HepG2 (cell line): Measurements from ENCODE around the gene PHF10. TPM values are rescaled to one million over a fixed set of nuclear protein-coding genes. Genes with fewer than 3 reads are reported as not detected.

Experiments used
- ATF1 ChIP-seq: IDR thresholded peaks from 2 replicates; pipeline ENCODE4 v1.6.1; 2016; ENCODE audit warnings: mild to moderate bottlenecking, control low read depth
- CBX1 ChIP-seq: IDR thresholded peaks from one replicate; pipeline ENCODE4 v1.6.1; 2016; ENCODE audit warnings: antibody characterized with exemption, low read depth
- DPF2 ChIP-seq: sonication (generic); formaldehyde crosslinking; IDR thresholded peaks from 2 replicates; pipeline ENCODE4 v1.4.0; 2020; ENCODE audit warnings: mild to moderate bottlenecking, low read depth, missing genetic modification reagents, borderline replicate concordance
- FOXJ3 ChIP-seq: sonication (generic); formaldehyde crosslinking; IDR thresholded peaks from 2 replicates; pipeline ENCODE4 v1.4.0; 2020; ENCODE audit warnings: missing genetic modification reagents, mild to moderate bottlenecking, borderline replicate concordance
- MED8 ChIP-seq: sonication (generic); formaldehyde crosslinking; IDR thresholded peaks from 2 replicates; pipeline ENCODE4 v1.8.1; 2023; ENCODE audit warnings: mild to moderate bottlenecking, missing genetic modification reagents; ENCODE audit not compliant: insufficient replicate concordance
- MIER3 ChIP-seq: IDR thresholded peaks from 2 replicates; pipeline ENCODE4 v1.6.1; 2016; ENCODE audit warnings: missing compliant biosample characterization, borderline replicate concordance
- REST ChIP-seq, 2 experiments: IDR thresholded peaks; 2 replicates each; pipeline ENCODE4 v1.6.1; 2011 to 2012; ENCODE audit warnings: low read length in 2 of 2, borderline replicate concordance in 1 of 2, low read depth in 1 of 2, mild to moderate bottlenecking in 1 of 2, moderate library complexity in 1 of 2
- RFX5 ChIP-seq: IDR thresholded peaks from 2 replicates; pipeline ENCODE4 v1.6.1; 2011; ENCODE audit warnings: low read depth, low read length, improper control_type of control experiment
- TFDP2 ChIP-seq: sonication (generic); formaldehyde crosslinking; IDR thresholded peaks from 2 replicates; pipeline ENCODE4 v1.4.0; 2020; ENCODE audit warnings: missing genetic modification reagents
- ZFP91 ChIP-seq: sonication (generic); formaldehyde crosslinking; IDR thresholded peaks from 2 replicates; pipeline ENCODE4 v1.9.0; 2022; ENCODE audit warnings: missing genetic modification reagents, mild to moderate bottlenecking, borderline replicate concordance
- ZNF256 ChIP-seq: sonication (generic); formaldehyde crosslinking; conservative IDR thresholded peaks from 2 replicates; pipeline ENCODE4 v1.4.0; 2020; ENCODE audit warnings: missing genetic modification reagents
- ZNF350 ChIP-seq: sonication (generic); formaldehyde crosslinking; IDR thresholded peaks from 2 replicates; pipeline ENCODE4 v1.4.0; 2020; ENCODE audit warnings: mild to moderate bottlenecking, low read depth, missing genetic modification reagents, borderline replicate concordance
- ZNF430 ChIP-seq: sonication (generic); formaldehyde crosslinking; IDR thresholded peaks from 2 replicates; pipeline ENCODE4 v1.9.0; 2021; ENCODE audit warnings: mild to moderate bottlenecking, missing genetic modification reagents
- ZNF44 ChIP-seq: sonication (generic); formaldehyde crosslinking; IDR thresholded peaks from 2 replicates; pipeline ENCODE4 v1.5.1; 2020; ENCODE audit warnings: mild to moderate bottlenecking, missing genetic modification reagents
- ZNF614 ChIP-seq: IDR thresholded peaks from 2 replicates; pipeline ENCODE4 v1.6.1; 2018; ENCODE audit warnings: missing biosample characterization, missing genetic modification reagents, inconsistent platforms, borderline replicate concordance
- ZNF616 ChIP-seq: sonication (generic); formaldehyde crosslinking; IDR thresholded peaks from 2 replicates; pipeline ENCODE4 v1.5.0; 2020; ENCODE audit warnings: low read depth, mild to moderate bottlenecking, missing genetic modification reagents
- ZNF639 ChIP-seq: conservative IDR thresholded peaks from 2 replicates; pipeline ENCODE4 v1.6.1; 2018; ENCODE audit warnings: missing genetic modification reagents
- ZNF672 ChIP-seq: sonication (generic); formaldehyde crosslinking; IDR thresholded peaks from 2 replicates; pipeline ENCODE4 v1.8.1; 2022; ENCODE audit warnings: missing genetic modification reagents
- ZNF691 ChIP-seq: sonication (generic); formaldehyde crosslinking; IDR thresholded peaks from 2 replicates; pipeline ENCODE4 v1.4.0; 2020; ENCODE audit warnings: missing genetic modification reagents, low read depth, mild to moderate bottlenecking, borderline replicate concordance
- ZSCAN29 ChIP-seq: sonication (generic); formaldehyde crosslinking; conservative IDR thresholded peaks from 2 replicates; pipeline ENCODE4 v1.4.0; 2020; ENCODE audit warnings: mild to moderate bottlenecking, missing genetic modification reagents
- polyA plus RNA-seq, 8 experiments: library from polyadenylated mRNA; depleted of rRNA in 3 of 8; stranded (reverse) in 7 of 8; unstranded in 1 of 8; fragments of >200 nt; fragmentation: Illumina TruSeq in 4 of 8; extraction: Trizol in 4 of 8; gene quantifications; 2 replicates each; pipeline versions ENCODE4 v1.2.1 to v1.2.3, GENCODE V29; 2011 to 2016; ENCODE audit warnings: low read depth in 4 of 8, missing spikeins in 1 of 8, mixed read lengths in 1 of 8; ENCODE audit not compliant: insufficient read depth in 1 of 8
- total RNA-seq, 5 experiments: library from RNA; depleted of rRNA; stranded (reverse); fragments of >200 nt; fragmentation: Illumina TruSeq; extraction: Trizol; gene quantifications; 2 replicates each; pipeline ENCODE4 v1.2.3, GENCODE V29; 2016; ENCODE audit warnings: low read depth in 1 of 5

Gene PHF10
- total and polyA plus RNA-seq, 2 of the 13 experiments (the other 11 are each of a cell fraction or from before 2014, with no cell fraction given) = 42.1 to 84.1 TPM

GRCh38 chr6:169724494-169725124, at the start of gene PHF10 (continued):
- peak in 1 of 2 experiments; percentile 65; a peak in 1 of 4 replicates for TF ChIP-seq REST (IDR thresholded peaks at IDR 0.05; ENCODE audit: borderline replicate concordance in 1 of 2, low read depth in 1 of 2, low read length in 2 of 2)
- TF ChIP-seq ZNF616 = peak; percentile 67
- no peak for TF ChIP-seq RFX5
- no peak for TF ChIP-seq ZNF44
- peak; percentile 98 for TF ChIP-seq MED8
- TF ChIP-seq ATF1 (CRISPR knock-in tag) = no peak
- TF ChIP-seq ZNF639 (CRISPR knock-in tag) = no peak; the same call in 1 of the 2 replicates
- no peak for TF ChIP-seq ZNF350 (CRISPR knock-in tag)
- no peak for TF ChIP-seq ZNF614 (CRISPR knock-in tag)
- TF ChIP-seq ZNF430 = peak; percentile 98
- no peak for TF ChIP-seq DPF2 (CRISPR knock-in tag)
- no peak; the same call in 1 of the 2 replicates for TF ChIP-seq ZNF691
- TF ChIP-seq ZFP91 (CRISPR knock-in tag) = peak; percentile 93; the same call in 1 of the 2 replicates
- peak; percentile 44 for TF ChIP-seq CBX1
- peak; percentile 85; the same call in 1 of the 2 replicates for TF ChIP-seq ZNF672
- no peak for TF ChIP-seq FOXJ3 (CRISPR knock-in tag)
- no peak for TF ChIP-seq ZSCAN29 (CRISPR knock-in tag)
- TF ChIP-seq MIER3 (CRISPR knock-in tag) = no peak
- TF ChIP-seq TFDP2 (CRISPR knock-in tag) = peak; percentile 87
- TF ChIP-seq ZNF256 = 0 out of 2 replicates have a peak, but pooled peaks have one; percentile 73
